Right lobe of liver (tissue), 6 donors: ENCODE results near the gene ROR2. TPM values are rescaled to one million over a fixed set of nuclear protein-coding genes. Genes with fewer than 3 reads are reported as not detected.

Source experiments
- ATAC-seq, 4 donors: fragments of 200-7000 bp; cut with Tn5 transposase; one replicate each; pipeline ENCODE4 v1.9.1; 2020; ENCODE audit warnings: mild to moderate bottlenecking in 4 of 4, moderate library complexity in 4 of 4
- DNase-seq, 3 donors: peaks; one replicate each; pipeline ENCODE4 v3.0.0-alpha.2; 2020
- H3K27ac ChIP-seq, 3 donors: fragments of 200-600 bp; one replicate each; pipeline ENCODE4 v1.8.0; 2022
- H3K27me3 ChIP-seq, 2 donors: fragments of 200-600 bp; one replicate each; pipeline ENCODE4 v1.8.0; 2022
- H3K36me3 ChIP-seq, 4 donors: fragments of 200-600 bp; sonication (generic) in 1 of 4; one replicate each; pipeline versions ENCODE4 v1.5.1 to v1.8.0; 2017 to 2022; ENCODE audit warnings: control low read depth in 1 of 4
- H3K4me1 ChIP-seq, 4 donors: fragments of 200-600 bp; sonication (generic) in 1 of 4; one replicate each; pipeline versions ENCODE4 v1.5.1 to v1.8.0; 2017 to 2022; ENCODE audit warnings: control low read depth in 1 of 4
- H3K4me3 ChIP-seq, 3 donors: fragments of 200-600 bp; one replicate each; pipeline ENCODE4 v1.8.0; 2022
- H3K9me3 ChIP-seq, 4 donors: fragments of 200-600 bp; sonication (generic) in 1 of 4; one replicate each; pipeline versions ENCODE4 v1.5.1 to v1.8.0; 2017 to 2022; ENCODE audit warnings: control low read depth in 1 of 4
- POLR2A ChIP-seq: fragments of 450-650 bp; IDR thresholded peaks from one replicate; pipeline ENCODE4 v1.6.1; 2017; ENCODE audit warnings: antibody characterized with exemption, mild to moderate bottlenecking
- WGBS: methylation state at CpG from one replicate; pipeline ENCODE4 v1.1.6; 2018; ENCODE audit warnings: low coverage, low lambda C conversion rate; ENCODE audit not compliant: insufficient coverage; ENCODE audit errors: missing lambda C conversion rate; 5-methylcytosine and 5-hydroxymethylcytosine counted together
- intact Hi-C, 2 donors: fragments of 100-400 bp; cut with DNase I; formaldehyde crosslinking; loops; one replicate each; pipeline versions ENCODE4 v1.11.2 to v1.14.1; 2022
- total RNA-seq, 6 experiments: library from RNA; depleted of rRNA in 2 of 6; stranded (reverse); fragments of >200 nt in 2 of 6; fragmentation: NEBNext Ultra II Directional in 3 of 6; extraction: Animal tissue kit (Norgen Biotek cat#: 25700) in 3 of 6; gene quantifications; one replicate each; pipeline versions ENCODE4 v1.1.0 to v1.2.4, GENCODE V29; 2016 to 2023
- TF ChIP-seq, protein P1 (sequence below), 4 donors: fragments of 200-600 bp in 3 of 4; fragments of 450-650 bp in 1 of 4; IDR thresholded peaks; one replicate each; pipeline versions ENCODE4 v1.5.1 to v1.8.0; 2016 to 2022; ENCODE audit warnings: antibody characterized with exemption in 4 of 4, mild to moderate bottlenecking in 2 of 4
- donor health status: DM: no; HTN: yes; CAD: no.
- donor health status: DM: no; HTN: no; CAD: no.
- donor health status: DM: no; HTN: no; CAD: no.
- donor health status: DM: no; HTN: yes; CAD: no.
- donor health status: DM: no; HTN: yes; CAD: no.

ROR2 gene
- total RNA-seq, 6 experiments from 2014 or later, result 0.12 to 1.2 (median 0.49) TPM; not detected in 1

DNA sequence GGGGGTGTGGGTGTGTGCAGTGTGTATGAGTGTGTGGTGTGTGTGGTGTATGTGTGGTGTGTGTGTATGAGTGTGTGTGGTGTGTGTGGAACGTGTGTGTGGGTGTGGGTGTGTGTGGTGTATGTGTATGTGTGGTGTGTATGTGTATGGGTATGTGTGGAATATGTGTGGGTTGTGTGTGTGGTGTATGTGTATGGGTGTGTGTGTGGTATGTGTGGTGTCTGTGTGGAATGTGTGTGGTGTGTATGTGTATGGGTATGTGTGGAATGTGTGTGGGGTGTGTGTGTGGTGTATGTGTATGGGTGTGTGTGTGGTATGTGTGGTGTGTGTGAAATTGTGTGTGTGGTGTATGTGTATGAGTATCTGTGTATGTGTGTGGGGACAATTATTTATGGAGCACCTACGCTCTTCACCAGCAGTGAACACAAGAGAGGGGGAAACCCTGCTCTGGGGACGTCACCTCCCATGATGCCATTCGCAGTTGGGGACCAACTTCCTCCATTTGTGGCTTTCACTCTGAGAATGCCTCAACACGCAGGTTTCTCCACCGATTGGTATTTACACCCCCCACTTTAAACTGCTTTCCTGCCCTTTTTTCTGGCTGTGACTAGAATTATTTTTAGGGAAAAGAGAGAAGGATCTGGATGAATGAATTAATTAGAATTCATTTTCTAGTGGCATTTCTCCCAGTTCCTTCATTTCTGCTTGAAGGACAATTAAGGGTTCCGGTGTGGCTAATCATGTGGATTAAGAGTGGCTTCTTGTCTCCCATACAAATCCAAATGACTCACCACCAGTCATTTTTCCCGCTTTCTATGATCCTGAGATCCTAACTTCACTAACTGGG, 238.1 kb downstream of the ROR2 start:
- TF ChIP-seq, protein P1, sequence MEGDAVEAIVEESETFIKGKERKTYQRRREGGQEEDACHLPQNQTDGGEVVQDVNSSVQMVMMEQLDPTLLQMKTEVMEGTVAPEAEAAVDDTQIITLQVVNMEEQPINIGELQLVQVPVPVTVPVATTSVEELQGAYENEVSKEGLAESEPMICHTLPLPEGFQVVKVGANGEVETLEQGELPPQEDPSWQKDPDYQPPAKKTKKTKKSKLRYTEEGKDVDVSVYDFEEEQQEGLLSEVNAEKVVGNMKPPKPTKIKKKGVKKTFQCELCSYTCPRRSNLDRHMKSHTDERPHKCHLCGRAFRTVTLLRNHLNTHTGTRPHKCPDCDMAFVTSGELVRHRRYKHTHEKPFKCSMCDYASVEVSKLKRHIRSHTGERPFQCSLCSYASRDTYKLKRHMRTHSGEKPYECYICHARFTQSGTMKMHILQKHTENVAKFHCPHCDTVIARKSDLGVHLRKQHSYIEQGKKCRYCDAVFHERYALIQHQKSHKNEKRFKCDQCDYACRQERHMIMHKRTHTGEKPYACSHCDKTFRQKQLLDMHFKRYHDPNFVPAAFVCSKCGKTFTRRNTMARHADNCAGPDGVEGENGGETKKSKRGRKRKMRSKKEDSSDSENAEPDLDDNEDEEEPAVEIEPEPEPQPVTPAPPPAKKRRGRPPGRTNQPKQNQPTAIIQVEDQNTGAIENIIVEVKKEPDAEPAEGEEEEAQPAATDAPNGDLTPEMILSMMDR (IDR thresholded peaks at IDR 0.05), result no peak
- TF ChIP-seq POLR2A, result no peak
- DNase-seq (no peak), ATAC-seq (peak; percentile 29 to 56 (median 50))
- H3K27ac ChIP-seq, result no peak overlapping the region
- H3K9me3 ChIP-seq, result no peaks in the 10 kb centered on the region
- 51% methylated on average over 8 of the region's 8 CpGs for WGBS
- intact Hi-C loops, result no loop called here
- peaks cover 0 to 5% of the 10 kb centered on the region in 2 donors for H3K27me3 ChIP-seq
- H3K36me3 ChIP-seq, result no peaks in the 10 kb centered on the region
- no peak overlapping the region for H3K4me3 ChIP-seq
- no peaks in the 10 kb centered on the region for H3K4me1 ChIP-seq

DNA sequence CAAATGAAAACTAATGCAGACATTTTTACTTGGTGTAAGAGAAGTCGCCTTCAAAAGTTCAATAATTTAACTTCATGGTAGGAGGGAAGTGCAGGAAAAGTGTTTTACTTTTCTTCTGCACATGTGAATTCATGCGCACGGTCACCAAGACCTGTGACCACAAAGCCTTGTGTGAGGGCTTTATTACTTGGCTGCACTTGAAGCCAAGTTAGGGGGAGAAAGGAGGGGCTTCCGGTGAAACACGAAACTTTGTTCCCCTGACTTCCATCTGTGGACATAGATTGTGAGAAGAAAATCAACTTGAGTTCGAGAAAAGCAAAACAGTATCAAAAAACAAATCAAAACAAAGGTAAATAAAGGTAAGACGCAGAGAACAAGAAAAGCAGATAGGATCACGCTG, 239.9 kb downstream of the ROR2 start:
- H3K4me3 ChIP-seq, result no peak overlapping the region
- intact Hi-C loops, result no loop called here
- H3K4me1 ChIP-seq, result no peaks in the 10 kb centered on the region
- peaks cover 0 to 5% of the 10 kb centered on the region in 2 donors for H3K27me3 ChIP-seq
- no peaks in the 10 kb centered on the region for H3K36me3 ChIP-seq
- ATAC-seq (no peak), DNase-seq (no peak)
- TF ChIP-seq, protein P1 (IDR thresholded peaks at IDR 0.05), result no peak
- TF ChIP-seq POLR2A, result no peak
- no peaks in the 10 kb centered on the region for H3K9me3 ChIP-seq
- no peak overlapping the region for H3K27ac ChIP-seq
- WGBS, result 57% methylated on average over 8 of the region's 8 CpGs

GRCh38 chr9:91705386-91705785, 244.6 kb downstream of the ROR2 start:
- no peak for ATAC-seq
- Histone ChIP-seq H3K4me3 (no peak overlapping the region), H3K27ac (no peak overlapping the region), H3K36me3 (no peaks in the 10 kb centered on the region), H3K27me3 (no peaks in the 10 kb centered on the region), H3K4me1 (no peaks in the 10 kb centered on the region), H3K9me3 (no peaks in the 10 kb centered on the region)
- intact Hi-C loops, result no loop called here
- no peak for TF ChIP-seq POLR2A
- TF ChIP-seq, protein P1 (IDR thresholded peaks at IDR 0.05), result no peak
- WGBS, result 80% methylated on average over 1 of the region's 1 CpG
- no peak for DNase-seq

- Histone ChIP-seq H3K4me1 (no peaks in the 10 kb centered on the region), H3K36me3 (no peaks in the 10 kb centered on the region), H3K27me3 (no peaks in the 10 kb centered on the region), H3K27ac (no peak overlapping the region), H3K4me3 (no peak overlapping the region), H3K9me3 (no peaks in the 10 kb centered on the region)
- ATAC-seq, result no peak
- no peak for DNase-seq
- intact Hi-C loops, result no loop called here
- WGBS, result 69% methylated on average over 5 of the region's 5 CpGs
- TF ChIP-seq, protein P1 (IDR thresholded peaks at IDR 0.05), result no peak
- no peak for TF ChIP-seq POLR2A
These were observed 249.6 kb downstream of the ROR2 start for GRCh38 chr9:91700475-91700874.
